Psoas muscle (tissue), 8 donors: Measurements from ENCODE around the gene PTBP1. TPM values are rescaled to one million over a fixed set of nuclear protein-coding genes. Genes with fewer than 3 reads are reported as not detected.

Experiments
- ATAC-seq, 4 donors: fragments of 200-7000 bp; cut with Tn5 transposase; one replicate each; pipeline ENCODE4 v1.9.1; 2020; ENCODE audit warnings: moderate library complexity in 3 of 4, mild to moderate bottlenecking in 2 of 4
- DNase-seq, 2 donors: peaks; one replicate each; pipeline ENCODE4 v3.0.0-alpha.2; 2020
- H3K27ac ChIP-seq: fragments of 200-600 bp; one replicate; pipeline ENCODE4 v1.8.0; 2022
- H3K27me3 ChIP-seq, 3 donors: fragments of 200-600 bp in 1 of 3; one replicate each; pipeline versions ENCODE4 v1.6.1 to v1.8.0; 2013 to 2022; ENCODE audit warnings: low read length in 2 of 3, mild to moderate bottlenecking in 2 of 3, moderate library complexity in 1 of 3; ENCODE audit not compliant: insufficient read depth in 3 of 3
- H3K36me3 ChIP-seq, 2 donors: fragments of 200-600 bp in 1 of 2; one replicate each; pipeline versions ENCODE4 v1.6.1 to v1.8.0; 2013 to 2022; ENCODE audit warnings: low read depth in 1 of 2, mild to moderate bottlenecking in 1 of 2, moderate library complexity in 1 of 2; ENCODE audit not compliant: insufficient read depth in 1 of 2
- H3K4me1 ChIP-seq: fragments of 200-600 bp; one replicate; pipeline ENCODE4 v1.8.0; 2022
- H3K4me3 ChIP-seq: fragments of 200-600 bp; one replicate; pipeline ENCODE4 v1.8.0; 2022; ENCODE audit warnings: mild to moderate bottlenecking
- H3K9me3 ChIP-seq: fragments of 200-600 bp; one replicate; pipeline ENCODE4 v1.8.0; 2022
- CTCF ChIP-seq: fragments of 200-600 bp; IDR thresholded peaks from one replicate; pipeline ENCODE4 v1.8.0; 2022; ENCODE audit warnings: antibody characterized with exemption
- WGBS, 3 donors: extraction: QIAGEN DNeasy Blood & Tissue Kit; methylation state at CpG; one replicate each; pipeline versions ENCODE4 v1.1.6 to v1.1.7; 2013; 5-methylcytosine and 5-hydroxymethylcytosine counted together
- intact Hi-C, 2 donors: fragments of 100-400 bp; cut with DNase I; formaldehyde crosslinking; loops; one replicate each; pipeline versions ENCODE4 v1.11.0 to v1.14.2; 2022
- polyA plus RNA-seq, 3 donors: library from polyadenylated mRNA; stranded (reverse); fragments of 200-250 nt; gene quantifications; one replicate each; pipeline ENCODE4 v1.2.3, GENCODE V29; 2013
- total RNA-seq, 4 donors: library from RNA; stranded (reverse); fragmentation: NEBNext Ultra II Directional in 2 of 4; extraction: Animal tissue kit (Norgen Biotek cat#: 25700) in 2 of 4; gene quantifications; one replicate each; pipeline versions ENCODE4 v1.2.1 to v1.2.4, GENCODE V29; 2021 to 2023
- donor health status: healthy with polysubstance abuse.
- donor health status: DM: no; HTN: no; CAD: no; lungs with moderate emphysema.
- donor health status: Bipolar disorder and iron deficiency.
- donor health status: healthy.
- donor health status: DM: yes; HTN: yes; CAD: no.
- donor health status: DM: no; HTN: no; CAD: no.
- donor health status: DM: no; HTN: no; CAD: no.
- donor health status: DM: yes; HTN: yes; CAD: no.

PTBP1 gene
- total and polyA plus RNA-seq, 7 donors: 24.2 to 69.4 (median 36.5) TPM

GRCh38 chr19:829129-829758 lies 32.0 kb downstream of the PTBP1 start:
- intact Hi-C loops: no loop called here
- DNase-seq (no peak), ATAC-seq (no peak)
- Histone ChIP-seq H3K27me3 (peaks cover 0 to 67% (median 15%) of the 10 kb centered on the region in 3 donors), H3K4me3 (no peak overlapping the region), H3K9me3 (no peaks in the 10 kb centered on the region), H3K4me1 (no peaks in the 10 kb centered on the region), H3K36me3 (no peaks in the 10 kb centered on the region), H3K27ac (no peak overlapping the region)
- 71 to 76% (median 72%) methylated on average over 18 of the region's 18 CpGs for WGBS, 3 donors
- TF ChIP-seq CTCF: no peak

- H3K27me3 ChIP-seq: peaks cover 0 to 74% (median 19%) of the 10 kb centered on the region in 3 donors
- no peak for DNase-seq
Observed at GRCh38 chr19:831407-832369, 34.4 kb downstream of the PTBP1 start.

GRCh38 chr19:834216-834615 lies 37.0 kb downstream of the PTBP1 start:
- no peak for TF ChIP-seq CTCF
- ATAC-seq (no peak), DNase-seq (no peak)
- whole genome bisulfite sequencing, 3 donors: 45 to 59% (median 49%) methylated on average over 24 of the region's 24 CpGs
- H3K9me3 ChIP-seq: no peaks in the 10 kb centered on the region
- intact Hi-C loops: no loop called here
- H3K27ac ChIP-seq: no peak overlapping the region
- H3K36me3 ChIP-seq: no peaks in the 10 kb centered on the region
- no peaks in the 10 kb centered on the region for H3K4me1 ChIP-seq
- H3K27me3 ChIP-seq: peaks cover 0 to 77% (median 19%) of the 10 kb centered on the region in 3 donors
- no peak overlapping the region for H3K4me3 ChIP-seq

More at GRCh38 chr19:831407-832369, 34.4 kb downstream of the PTBP1 start:
- intact Hi-C loops: no loop called here
- no peaks in the 10 kb centered on the region for H3K9me3 ChIP-seq
- no peak overlapping the region for H3K27ac ChIP-seq
- H3K36me3 ChIP-seq: no peaks in the 10 kb centered on the region
- no peaks in the 10 kb centered on the region for H3K4me1 ChIP-seq
- no peak for TF ChIP-seq CTCF
- H3K4me3 ChIP-seq: no peak overlapping the region
- 39 to 48% (median 43%) methylated on average over 32 to 38 of the region's 38 CpGs for WGBS, 3 donors
- ATAC-seq: no peak

- ATAC-seq (peak in 1 of 4 donors; percentile 63), DNase-seq (no peak)
- Histone ChIP-seq H3K36me3 (no peaks in the 10 kb centered on the region), H3K27me3 (peaks cover 0 to 78% (median 20%) of the 10 kb centered on the region in 3 donors), H3K27ac (no peak overlapping the region), H3K4me3 (no peak overlapping the region), H3K4me1 (no peaks in the 10 kb centered on the region), H3K9me3 (no peaks in the 10 kb centered on the region)
- no peak for TF ChIP-seq CTCF
- 43 to 50% (median 50%) methylated on average over 26 to 36 of the region's 36 CpGs for WGBS, 3 donors
- intact Hi-C loops: no loop called here
Observed at GRCh38 chr19:835210-835810, 38.1 kb downstream of the PTBP1 start.
